Ovary (tissue), 3 donors: ENCODE results near the gene POMZP3.
"Not testable (repeated sequence)": the region's sequence is repeated elsewhere in the genome, so short reads cannot be mapped to it uniquely, and the experiment has no call there.

Source experiments
- CTCF ChIP-seq, 3 donors: fragments of 450-650 bp in 2 of 3; fragments of 200-600 bp in 1 of 3; IDR thresholded peaks; one replicate each; pipeline versions ENCODE4 v1.5.1 to v1.8.0; 2016 to 2022; ENCODE audit warnings: antibody characterized with exemption in 3 of 3, mild to moderate bottlenecking in 1 of 3
- EP300 ChIP-seq: sonication (generic); formaldehyde crosslinking; IDR thresholded peaks from one replicate; pipeline ENCODE4 v1.6.1; 2017; ENCODE audit warnings: antibody characterized with exemption
- POLR2A ChIP-seq: fragments of 450-650 bp; IDR thresholded peaks from one replicate; pipeline ENCODE4 v1.6.1; 2017; ENCODE audit warnings: antibody characterized with exemption, mild to moderate bottlenecking, moderate library complexity
- donor health status: DM: no; HTN: no; CAD: no.

GRCh38 chr7:76600116-76600482 lies 27.0 kb downstream of the POMZP3 start:
- not testable (repeated sequence) for TF ChIP-seq CTCF (IDR thresholded peaks at IDR 0.05); EP300; POLR2A
